GM18519 (cell line): ENCODE measurements around the gene CDK14.

ENCODE experiments used
- ATAC-seq: cut with Tn5 transposase; IDR thresholded peaks from one replicate; pipeline ENCODE4 v1.9.1; 2021; ENCODE audit warnings: mild to moderate bottlenecking, moderate library complexity; ENCODE audit not compliant: unreplicated experiment, low FRiP score

CDK14 gene

DNA sequence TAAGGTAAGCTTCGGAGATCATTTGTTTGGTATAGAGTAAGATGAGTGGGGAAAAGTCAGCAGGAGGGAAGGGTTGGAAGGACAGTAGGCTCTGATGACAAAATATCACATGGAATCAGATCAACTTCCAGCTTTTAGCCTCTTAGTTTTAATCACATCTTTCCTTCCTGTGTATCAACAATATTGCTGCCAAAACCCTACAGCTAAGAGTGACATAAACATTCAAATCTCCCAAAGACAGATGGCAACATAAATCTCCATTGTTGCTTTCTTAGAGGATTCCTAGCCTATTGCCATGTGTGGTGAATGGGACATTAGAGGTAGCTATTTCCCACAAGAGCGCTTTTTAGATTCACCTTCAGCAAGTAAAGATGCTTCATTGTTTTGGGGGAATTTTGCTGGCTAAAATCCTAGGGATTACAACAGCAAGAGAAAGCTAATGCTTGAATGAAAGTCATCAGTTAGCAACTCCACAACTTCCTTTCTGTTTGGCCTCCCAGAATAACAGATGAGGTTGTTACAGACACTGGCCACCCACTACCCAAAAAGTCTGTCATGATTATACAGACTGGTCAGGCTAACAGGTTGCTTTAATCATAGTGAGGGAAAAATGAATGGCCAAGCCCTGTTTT, 632.9 kb downstream of the CDK14 start:
- no peak for ATAC-seq

DNA sequence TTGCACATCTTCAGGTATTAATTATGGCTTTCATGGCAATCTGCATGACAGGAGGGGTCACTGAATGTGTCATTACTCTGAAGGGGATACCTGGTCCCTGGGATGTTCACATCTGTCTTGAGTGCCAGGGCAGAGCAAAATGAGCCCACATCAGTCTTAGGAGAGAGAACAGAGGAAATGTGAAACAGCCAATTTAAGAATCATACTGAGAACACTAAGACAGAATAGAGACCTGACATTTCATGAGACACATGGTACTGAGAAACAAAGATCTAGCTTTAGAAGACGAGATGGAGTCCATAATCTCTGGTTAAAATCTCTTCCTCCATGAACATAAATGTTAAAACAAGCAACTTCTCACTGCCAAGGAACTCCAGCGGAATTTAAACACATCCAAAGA, 634.0 kb downstream of the CDK14 start:
- no peak for ATAC-seq

DNA sequence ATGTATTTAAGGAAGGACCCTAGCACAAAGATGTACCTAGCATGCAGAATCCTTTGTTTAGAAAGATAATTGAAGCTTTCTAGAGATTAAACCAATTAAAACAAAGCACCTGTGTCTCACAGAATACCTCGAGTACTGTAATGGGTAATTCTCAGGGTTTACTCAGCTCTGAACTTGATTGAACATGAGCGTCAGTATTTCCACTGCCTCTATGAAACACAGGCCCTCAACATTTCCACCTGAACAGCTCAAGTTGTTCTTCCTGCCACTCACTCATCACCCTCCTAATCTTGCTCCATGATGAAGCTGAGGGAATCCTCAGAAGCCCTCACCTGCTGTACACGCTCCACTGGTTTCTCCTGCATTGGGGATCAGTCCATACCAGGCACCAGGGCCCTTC, 634.4 kb downstream of the CDK14 start:
- ATAC-seq, result no peak

- no peak for ATAC-seq
Observed at GRCh38 chr7:91233212-91233611, 637.1 kb downstream of the CDK14 start.

GRCh38 chr7:91235211-91235832, 639.2 kb downstream of the CDK14 start:
- ATAC-seq, result no peak

DNA sequence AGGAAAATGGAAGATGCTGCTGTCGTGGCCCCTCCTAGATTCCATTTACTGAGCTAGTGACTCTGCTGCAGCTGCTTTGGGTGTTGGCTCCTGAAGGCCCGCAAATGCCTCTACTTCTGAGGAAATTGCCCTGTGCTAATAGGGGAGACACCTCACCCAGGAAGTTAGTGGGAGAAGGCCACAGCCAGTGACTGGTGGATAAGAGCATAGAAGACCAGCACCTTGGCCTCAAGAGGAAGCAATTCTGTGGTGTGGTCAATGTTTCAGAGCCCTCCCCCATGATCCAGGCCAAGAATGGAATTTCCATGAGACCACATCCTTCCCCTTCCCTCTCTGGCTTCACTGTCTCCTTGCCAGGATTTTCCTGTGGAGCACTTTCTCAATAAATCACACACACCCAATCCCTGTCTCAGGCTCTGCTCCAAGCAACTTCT, 643.1 kb downstream of the CDK14 start:
- no peak for ATAC-seq

DNA sequence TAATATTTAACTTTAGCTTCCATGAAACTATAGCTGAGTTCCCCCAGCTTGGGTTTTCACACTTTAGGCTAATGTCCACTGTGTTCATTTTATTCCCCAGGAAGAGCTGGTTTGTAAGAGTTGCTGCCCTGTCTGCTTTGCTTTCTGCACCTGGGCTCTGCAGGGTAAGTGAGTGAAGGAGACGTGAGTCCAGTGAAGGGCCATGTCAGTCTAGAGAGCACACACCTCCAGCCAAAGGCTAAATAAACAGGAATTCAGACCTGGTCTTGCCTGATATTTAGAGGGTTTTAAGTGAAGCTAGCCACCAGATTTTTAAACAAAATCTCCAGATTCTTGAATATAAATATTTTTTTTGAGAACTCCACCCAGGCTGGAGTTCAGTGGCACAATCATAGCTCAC, 643.7 kb downstream of the CDK14 start:
- ATAC-seq, result no peak

DNA sequence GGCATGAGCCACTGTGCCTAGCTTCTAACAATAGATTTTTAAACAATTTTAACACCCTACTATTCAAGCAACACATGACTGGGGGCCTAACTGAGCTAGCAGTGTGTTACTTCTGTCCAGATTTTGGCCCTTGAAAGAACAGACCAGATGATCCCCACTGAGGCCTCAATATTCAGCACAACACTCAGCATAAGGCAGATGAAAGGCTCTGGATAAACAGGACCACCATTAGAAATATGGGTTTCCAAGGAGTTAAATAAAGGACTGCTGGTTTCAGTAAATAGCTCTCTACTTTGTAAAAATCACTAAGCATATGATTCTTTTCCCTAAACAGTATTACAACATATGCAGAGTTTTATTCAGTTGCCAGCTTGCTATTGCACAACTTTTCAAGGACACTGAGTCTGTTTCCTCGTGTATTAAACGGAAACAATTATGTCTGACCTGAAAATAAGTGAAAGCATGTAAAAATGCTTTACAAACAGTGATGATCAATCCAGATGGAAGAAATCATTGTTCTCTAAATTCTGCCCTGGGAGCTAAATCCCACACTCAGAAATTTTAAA, 644.3 kb downstream of the CDK14 start:
- ATAC-seq, result no peak

DNA sequence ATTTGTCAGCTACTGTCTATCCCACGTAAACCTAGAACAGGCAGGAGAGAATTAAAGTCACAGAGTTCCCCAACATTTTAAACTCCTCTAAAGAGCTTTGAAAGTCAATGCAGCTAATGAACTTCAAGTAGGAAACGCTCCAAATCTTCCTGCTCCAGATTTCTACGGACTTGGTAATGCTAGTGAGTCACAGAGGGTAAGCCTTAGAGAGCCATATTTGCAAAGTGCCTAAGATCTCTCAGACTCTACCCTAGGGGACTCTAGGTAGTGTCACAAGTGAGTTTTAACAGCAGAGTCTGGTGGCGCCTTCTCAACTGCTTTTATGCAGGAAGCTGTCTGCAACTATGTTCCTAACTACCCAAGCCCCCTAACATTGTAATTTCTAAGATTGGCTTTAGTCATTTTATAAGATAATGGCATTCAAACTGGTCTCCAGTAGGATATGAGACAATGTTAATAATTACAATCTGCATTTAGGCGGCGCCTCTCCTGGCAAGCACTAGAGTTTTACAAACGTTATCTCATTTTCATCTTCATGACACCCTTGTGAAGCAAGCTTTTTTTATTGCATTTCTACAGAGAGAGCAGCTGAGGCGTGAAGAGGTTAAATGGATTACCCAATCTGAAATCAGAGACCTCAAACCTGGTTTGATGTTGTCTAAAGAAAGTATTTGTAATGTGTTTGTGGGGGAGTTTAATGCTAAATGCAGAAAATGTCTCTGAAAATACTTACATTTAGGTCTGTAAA, 646.1 kb downstream of the CDK14 start:
- ATAC-seq, result no peak

GRCh38 chr7:91243591-91244301, 647.6 kb downstream of the CDK14 start:
- ATAC-seq, result no peak

GRCh38 chr7:91247500-91247899, 651.4 kb downstream of the CDK14 start:
- no peak for ATAC-seq

- no peak for ATAC-seq
Observed at GRCh38 chr7:91248996-91249395, 652.9 kb downstream of the CDK14 start.

DNA sequence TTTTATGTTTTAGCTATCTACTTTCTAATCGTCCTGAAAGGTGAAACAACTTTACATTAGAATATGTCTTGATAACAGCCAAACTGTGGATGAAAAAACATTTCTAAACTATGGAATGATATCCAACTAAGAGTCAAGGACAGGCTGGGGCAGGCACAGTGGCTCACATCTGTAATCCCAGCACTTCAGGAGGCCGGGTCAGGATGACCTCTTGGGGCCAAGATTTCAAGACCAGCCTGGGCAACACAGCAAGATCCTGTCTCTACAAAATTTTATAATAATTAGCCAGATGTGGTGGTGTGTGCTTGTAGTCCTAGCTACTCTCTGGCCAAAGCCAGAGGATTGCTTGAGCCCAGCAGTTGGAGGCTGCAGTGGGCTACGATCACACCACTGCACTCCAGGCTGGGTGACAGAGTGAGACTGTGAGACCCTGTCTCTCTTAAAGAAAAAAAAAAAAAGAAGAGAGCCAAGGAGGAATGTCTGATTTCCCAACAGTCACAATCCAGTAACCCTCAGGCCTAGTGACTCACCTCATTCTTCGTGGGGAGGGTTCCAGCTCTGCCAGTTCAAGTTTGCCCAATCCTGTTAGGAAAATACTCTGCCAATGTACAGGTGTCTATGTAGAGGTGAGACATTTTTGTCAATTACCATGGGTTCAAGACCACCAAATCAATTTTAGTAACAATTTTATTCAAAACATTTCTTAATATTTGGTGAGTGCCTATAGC, 653.5 kb downstream of the CDK14 start:
- ATAC-seq, result no peak

GRCh38 chr7:91250706-91251105, 654.6 kb downstream of the CDK14 start:
- no peak for ATAC-seq

GRCh38 chr7:91251877-91252276, 655.8 kb downstream of the CDK14 start:
- no peak for ATAC-seq
